SK-N-SH treated with all-trans-retinoic acid at 6 μM for 48 hours (cell line): ENCODE data around the gene TBX10.

Source experiments
- ARNTL ChIP-seq: fragments of 450-650 bp; formaldehyde crosslinking; IDR thresholded peaks from 2 replicates; pipeline ENCODE4 v1.5.0; 2020; ENCODE audit warnings: low read depth, mild to moderate bottlenecking, moderate library complexity, borderline replicate concordance
- BACH2 ChIP-seq: fragments of 250-450 bp; sonication (Bioruptor Pico); IDR thresholded peaks from 2 replicates; pipeline ENCODE4 v1.9.0; 2021; ENCODE audit warnings: mild to moderate bottlenecking, borderline replicate concordance
- CREB5 ChIP-seq: fragments of 250-450 bp; sonication (Bioruptor Pico); IDR thresholded peaks from 2 replicates; pipeline ENCODE4 v1.5.1; 2020; ENCODE audit warnings: low read depth, mild to moderate bottlenecking, moderate library complexity
- CSRNP3 ChIP-seq: fragments of 250-450 bp; sonication (Bioruptor Pico); IDR thresholded peaks from 2 replicates; pipeline ENCODE4 v1.5.1; 2021; ENCODE audit warnings: mild to moderate bottlenecking, moderate library complexity
- ISL1 ChIP-seq: fragments of 250-450 bp; sonication (Bioruptor Pico); IDR thresholded peaks from 2 replicates; pipeline ENCODE4 v2.1.2; 2022; ENCODE audit warnings: mild to moderate bottlenecking, moderate library complexity
- OSR1 ChIP-seq: fragments of 250-450 bp; sonication (Bioruptor Pico); IDR thresholded peaks from 2 replicates; pipeline ENCODE4 v1.8.0; 2022; ENCODE audit warnings: moderate library complexity, mild to moderate bottlenecking, inconsistent platforms
- PATZ1 ChIP-seq: fragments of 250-450 bp; sonication (Bioruptor Pico); IDR thresholded peaks from 2 replicates; pipeline ENCODE4 v1.8.0; 2020; ENCODE audit warnings: mild to moderate bottlenecking, moderate library complexity, borderline replicate concordance
- POU6F1 ChIP-seq: fragments of 250-450 bp; sonication (Bioruptor Pico); IDR thresholded peaks from 2 replicates; pipeline ENCODE4 v1.8.0; 2021; ENCODE audit warnings: low read depth, mild to moderate bottlenecking, moderate library complexity, borderline replicate concordance
- RARB ChIP-seq: fragments of 250-450 bp; sonication (Bioruptor Pico); IDR thresholded peaks from 2 replicates; pipeline ENCODE4 v1.8.0; 2021; ENCODE audit warnings: mild to moderate bottlenecking, moderate library complexity
- ZC3H10 ChIP-seq: fragments of 250-450 bp; sonication (Bioruptor Pico); IDR thresholded peaks from 2 replicates; pipeline ENCODE4 v1.5.1; 2021; ENCODE audit warnings: mild to moderate bottlenecking, moderate library complexity
- ZFP3 ChIP-seq: fragments of 250-450 bp; sonication (Bioruptor Pico); IDR thresholded peaks from 2 replicates; pipeline ENCODE4 v1.5.0; 2020; ENCODE audit warnings: mild to moderate bottlenecking, moderate library complexity
- ZFP30 ChIP-seq: fragments of 450-650 bp; formaldehyde crosslinking; IDR thresholded peaks from 2 replicates; pipeline ENCODE4 v1.5.0; 2022; ENCODE audit warnings: mild to moderate bottlenecking, moderate library complexity
- ZNF565 ChIP-seq: fragments of 450-650 bp; formaldehyde crosslinking; conservative IDR thresholded peaks from 2 replicates; pipeline ENCODE4 v1.5.0; 2020; ENCODE audit warnings: low read depth, mild to moderate bottlenecking, moderate library complexity
- ZNF8 ChIP-seq: fragments of 450-650 bp; formaldehyde crosslinking; IDR thresholded peaks from 2 replicates; pipeline ENCODE4 v1.5.0; 2020; ENCODE audit warnings: mild to moderate bottlenecking, moderate library complexity

- TF ChIP-seq ZC3H10 (CRISPR knock-in tag), result no peak
- no peak for TF ChIP-seq ARNTL
- TF ChIP-seq ZNF8, result no peak
- TF ChIP-seq CREB5 (CRISPR knock-in tag), result no peak
- TF ChIP-seq PATZ1, result no peak
- no peak for TF ChIP-seq OSR1 (CRISPR knock-in tag)
- TF ChIP-seq ZFP3, result no peak
- no peak for TF ChIP-seq POU6F1 (CRISPR knock-in tag)
- TF ChIP-seq RARB, result no peak
- TF ChIP-seq BACH2 (CRISPR knock-in tag), result no peak
- TF ChIP-seq ZFP30 (CRISPR knock-in tag), result no peak
- TF ChIP-seq ISL1 (CRISPR knock-in tag), result no peak
- no peak for TF ChIP-seq ZNF565 (CRISPR knock-in tag)
- TF ChIP-seq CSRNP3 (CRISPR knock-in tag), result no peak
Measured at GRCh38 chr11:67657300-67657699, 17.7 kb upstream of the TBX10 start.
